Ascending aorta (tissue), 2 donors: ENCODE results near the gene ADAMTS1. TPM values are rescaled to one million over a fixed set of nuclear protein-coding genes. Genes with fewer than 3 reads are reported as not detected.
A peak's percentile ranks its signal among the peaks of the same experiment; 100 is the strongest.

Experiments
- DNase-seq, 2 donors: peaks; one replicate each; pipeline ENCODE4 v3.0.0-alpha.2; 2019; ENCODE audit warnings: low spot score in 2 of 2
- H3K27ac ChIP-seq, 2 donors: fragments of 200-600 bp; sonication (generic); one replicate each; pipeline ENCODE4 v1.5.1; 2016 to 2017; ENCODE audit warnings: mild to moderate bottlenecking in 1 of 2
- H3K27me3 ChIP-seq: fragments of 200-600 bp; sonication (generic); one replicate; pipeline ENCODE4 v1.5.1; 2017
- H3K36me3 ChIP-seq, 2 donors: fragments of 200-600 bp; sonication (generic); one replicate each; pipeline ENCODE4 v1.5.1; 2016
- H3K4me1 ChIP-seq, 2 donors: fragments of 200-600 bp; sonication (generic); one replicate each; pipeline ENCODE4 v1.5.1; 2016 to 2017; ENCODE audit warnings: mild to moderate bottlenecking in 1 of 2
- H3K4me3 ChIP-seq, 2 donors: fragments of 200-600 bp; sonication (generic); one replicate each; pipeline ENCODE4 v1.5.1; 2016 to 2017; ENCODE audit warnings: mild to moderate bottlenecking in 1 of 2
- H3K9me3 ChIP-seq, 2 donors: fragments of 200-600 bp; sonication (generic); one replicate each; pipeline ENCODE4 v1.5.1; 2016
- CTCF ChIP-seq, 3 experiments: fragments of 200-600 bp in 2 of 3; fragments of 450-650 bp in 1 of 3; sonication (generic) in 2 of 3; IDR thresholded peaks; one replicate each; pipeline ENCODE4 v1.5.1; 2016 to 2019; ENCODE audit warnings: antibody characterized with exemption in 3 of 3, mild to moderate bottlenecking in 1 of 3, moderate library complexity in 1 of 3
- intact Hi-C: fragments of 100-400 bp; cut with DNase I; formaldehyde crosslinking; loops from one replicate; pipeline ENCODE4 v1.15.1; 2023
- total RNA-seq: library from RNA; depleted of rRNA; stranded (reverse); fragments of >200 nt; gene quantifications from one replicate; pipeline ENCODE4 v1.1.0, GENCODE V29; 2016

The ADAMTS1 gene
- total RNA-seq, 1 donor from 2014 or later, result 672 TPM

- Histone ChIP-seq H3K9me3 (no peaks in the 10 kb centered on the region), H3K27me3 (no peaks in the 10 kb centered on the region), H3K36me3 (peaks cover 27 to 31% of the 10 kb centered on the region in 2 donors), H3K27ac (peak overlapping the region; percentile 31 to 51), H3K4me1 (peaks cover 0 to 20% of the 10 kb centered on the region in 2 donors), H3K4me3 (no peak overlapping the region)
- intact Hi-C loops, result no loop called here
- no peak for DNase-seq
- TF ChIP-seq CTCF (IDR thresholded peaks at IDR 0.05), result peak in 2 of 3 experiments; percentile 31 to 40
These were observed 10.9 kb downstream of the ADAMTS1 start for GRCh38 chr21:26834181-26834905.

- intact Hi-C loops, result no loop called here
- peak overlapping the region; percentile 31 to 51 for H3K27ac ChIP-seq
These were observed 11.7 kb downstream of the ADAMTS1 start for GRCh38 chr21:26833460-26833939.

GRCh38 chr21:26833011-26833410, 12.2 kb downstream of the ADAMTS1 start:
- peaks cover 13 to 18% of the 10 kb centered on the region in 2 donors for H3K36me3 ChIP-seq
- no peak for DNase-seq
- intact Hi-C loops, result no loop called here
- no peak overlapping the region for H3K4me3 ChIP-seq
- peak overlapping the region; percentile 31 to 51 for H3K27ac ChIP-seq
- no peaks in the 10 kb centered on the region for H3K27me3 ChIP-seq
- H3K9me3 ChIP-seq, result no peaks in the 10 kb centered on the region
- TF ChIP-seq CTCF (IDR thresholded peaks at IDR 0.05), result no peak
- peaks cover 0 to 10% of the 10 kb centered on the region in 2 donors for H3K4me1 ChIP-seq

More at GRCh38 chr21:26833460-26833939, 11.7 kb downstream of the ADAMTS1 start:
- peaks cover 0 to 12% of the 10 kb centered on the region in 2 donors for H3K4me1 ChIP-seq
- peak in 1 of 2 donors; percentile 76 for DNase-seq
- no peak for TF ChIP-seq CTCF (IDR thresholded peaks at IDR 0.05)
- no peaks in the 10 kb centered on the region for H3K9me3 ChIP-seq
- H3K27me3 ChIP-seq, result no peaks in the 10 kb centered on the region
- H3K4me3 ChIP-seq, result no peak overlapping the region
- peaks cover 18 to 23% of the 10 kb centered on the region in 2 donors for H3K36me3 ChIP-seq

GRCh38 chr21:26832546-26832945, 12.7 kb downstream of the ADAMTS1 start:
- DNase-seq, result no peak
- H3K27ac ChIP-seq, result peak overlapping the region in 1 of 2 donors; percentile 31
- no peaks in the 10 kb centered on the region for H3K9me3 ChIP-seq
- no peaks in the 10 kb centered on the region for H3K27me3 ChIP-seq
- H3K4me3 ChIP-seq, result no peak overlapping the region
- TF ChIP-seq CTCF (IDR thresholded peaks at IDR 0.05), result no peak
- intact Hi-C loops, result no loop called here
- H3K4me1 ChIP-seq, result peaks cover 0 to 6% of the 10 kb centered on the region in 2 donors
- H3K36me3 ChIP-seq, result peaks cover 9 to 13% of the 10 kb centered on the region in 2 donors

- Histone ChIP-seq H3K36me3 (no peaks in the 10 kb centered on the region), H3K4me1 (no peaks in the 10 kb centered on the region), H3K9me3 (no peaks in the 10 kb centered on the region), H3K27ac (no peak overlapping the region), H3K27me3 (no peaks in the 10 kb centered on the region), H3K4me3 (no peak overlapping the region)
- TF ChIP-seq CTCF (IDR thresholded peaks at IDR 0.05), result no peak
- intact Hi-C loops, result no loop called here
- no peak for DNase-seq
These were observed 18.4 kb downstream of the ADAMTS1 start for GRCh38 chr21:26826801-26827200.
